SU-DHL-6 (cell line): ENCODE data around the gene PLLP.

Experiments
- EZH2phosphoT487 ChIP-seq: fragments of 200-600 bp; sonication (generic), shearing (Covaris generic); conservative IDR thresholded peaks from 2 replicates; pipeline ENCODE4 v1.6.1; 2018; ENCODE audit warnings: mild to moderate bottlenecking, antibody characterized with exemption, low read length, moderate library complexity, mixed read lengths
- TF ChIP-seq, protein P1 (sequence below): fragments of 200-600 bp; sonication (generic); IDR thresholded peaks from one replicate; pipeline ENCODE4 v1.5.1; 2017; ENCODE audit warnings: antibody characterized with exemption, mild to moderate bottlenecking, low read length, moderate library complexity; ENCODE audit not compliant: insufficient read depth, poor library complexity, severe bottlenecking

DNA sequence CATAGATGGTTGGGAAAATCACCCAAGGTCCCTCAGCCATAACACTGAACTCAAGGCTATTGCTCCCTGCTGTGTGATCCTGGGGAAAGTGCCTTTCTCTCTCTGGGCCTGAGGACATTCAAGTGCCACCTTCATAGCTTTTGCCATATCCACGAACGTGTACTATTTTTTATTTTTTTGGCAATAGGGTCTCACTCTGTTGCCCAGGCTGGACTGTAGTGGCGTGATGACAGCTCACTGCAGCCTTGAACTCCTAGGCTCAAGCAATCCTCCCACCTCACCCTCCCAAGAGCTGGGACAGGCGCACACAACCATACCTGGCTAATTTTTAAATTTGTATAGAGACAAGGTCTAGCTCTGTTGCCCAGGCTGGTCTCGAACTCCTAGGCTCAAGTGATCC lies 10.6 kb downstream of the PLLP start:
- no peak for TF ChIP-seq EZH2phosphoT487
- TF ChIP-seq, protein P1, sequence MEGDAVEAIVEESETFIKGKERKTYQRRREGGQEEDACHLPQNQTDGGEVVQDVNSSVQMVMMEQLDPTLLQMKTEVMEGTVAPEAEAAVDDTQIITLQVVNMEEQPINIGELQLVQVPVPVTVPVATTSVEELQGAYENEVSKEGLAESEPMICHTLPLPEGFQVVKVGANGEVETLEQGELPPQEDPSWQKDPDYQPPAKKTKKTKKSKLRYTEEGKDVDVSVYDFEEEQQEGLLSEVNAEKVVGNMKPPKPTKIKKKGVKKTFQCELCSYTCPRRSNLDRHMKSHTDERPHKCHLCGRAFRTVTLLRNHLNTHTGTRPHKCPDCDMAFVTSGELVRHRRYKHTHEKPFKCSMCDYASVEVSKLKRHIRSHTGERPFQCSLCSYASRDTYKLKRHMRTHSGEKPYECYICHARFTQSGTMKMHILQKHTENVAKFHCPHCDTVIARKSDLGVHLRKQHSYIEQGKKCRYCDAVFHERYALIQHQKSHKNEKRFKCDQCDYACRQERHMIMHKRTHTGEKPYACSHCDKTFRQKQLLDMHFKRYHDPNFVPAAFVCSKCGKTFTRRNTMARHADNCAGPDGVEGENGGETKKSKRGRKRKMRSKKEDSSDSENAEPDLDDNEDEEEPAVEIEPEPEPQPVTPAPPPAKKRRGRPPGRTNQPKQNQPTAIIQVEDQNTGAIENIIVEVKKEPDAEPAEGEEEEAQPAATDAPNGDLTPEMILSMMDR, result no peak
